ENCODE data around the gene TFF2. TPM values are rescaled to one million over a fixed set of nuclear protein-coding genes. Genes with fewer than 3 reads are reported as not detected.

TFF2 gene
- total and polyA plus RNA-seq, 2 experiments from 2014 or later = not detected

DNA sequence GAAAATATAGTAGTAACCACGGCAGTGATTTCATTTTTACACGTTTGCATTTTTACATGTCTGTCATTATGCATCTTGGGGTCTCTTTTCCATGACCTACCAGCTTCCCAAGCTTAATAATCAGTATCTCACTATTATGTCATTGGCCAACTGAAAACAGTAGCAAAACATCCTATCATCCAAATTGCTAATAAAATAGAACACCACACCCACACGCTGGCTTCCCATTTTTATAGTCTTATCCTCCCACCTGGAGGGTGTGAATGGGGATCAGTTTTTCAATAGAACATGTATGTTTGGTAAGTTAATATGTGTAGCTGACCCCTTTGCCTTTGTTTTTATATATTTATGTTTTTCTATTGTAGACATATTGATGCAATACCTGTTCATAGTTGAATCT lies 47.4 kb downstream of the TFF2 start:
- Histone ChIP-seq H3K4me3 (no peak overlapping the region), H3K36me3 (no peaks in the 10 kb centered on the region), H3K27me3 (no peaks in the 10 kb centered on the region), H3K4me1 (ENCODE audit: low read depth) (no peaks in the 10 kb centered on the region), H3K9me3 (ENCODE audit: low read depth) (no peaks in the 10 kb centered on the region), H3K27ac (no peak overlapping the region)
- TF ChIP-seq, protein P1, sequence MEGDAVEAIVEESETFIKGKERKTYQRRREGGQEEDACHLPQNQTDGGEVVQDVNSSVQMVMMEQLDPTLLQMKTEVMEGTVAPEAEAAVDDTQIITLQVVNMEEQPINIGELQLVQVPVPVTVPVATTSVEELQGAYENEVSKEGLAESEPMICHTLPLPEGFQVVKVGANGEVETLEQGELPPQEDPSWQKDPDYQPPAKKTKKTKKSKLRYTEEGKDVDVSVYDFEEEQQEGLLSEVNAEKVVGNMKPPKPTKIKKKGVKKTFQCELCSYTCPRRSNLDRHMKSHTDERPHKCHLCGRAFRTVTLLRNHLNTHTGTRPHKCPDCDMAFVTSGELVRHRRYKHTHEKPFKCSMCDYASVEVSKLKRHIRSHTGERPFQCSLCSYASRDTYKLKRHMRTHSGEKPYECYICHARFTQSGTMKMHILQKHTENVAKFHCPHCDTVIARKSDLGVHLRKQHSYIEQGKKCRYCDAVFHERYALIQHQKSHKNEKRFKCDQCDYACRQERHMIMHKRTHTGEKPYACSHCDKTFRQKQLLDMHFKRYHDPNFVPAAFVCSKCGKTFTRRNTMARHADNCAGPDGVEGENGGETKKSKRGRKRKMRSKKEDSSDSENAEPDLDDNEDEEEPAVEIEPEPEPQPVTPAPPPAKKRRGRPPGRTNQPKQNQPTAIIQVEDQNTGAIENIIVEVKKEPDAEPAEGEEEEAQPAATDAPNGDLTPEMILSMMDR (IDR thresholded peaks at IDR 0.05; ENCODE audit: low read depth, low read length) = no peak
- DNase-seq (ENCODE audit: low read depth in 1 of 2, low spot score in 1 of 2) = no peak

DNA sequence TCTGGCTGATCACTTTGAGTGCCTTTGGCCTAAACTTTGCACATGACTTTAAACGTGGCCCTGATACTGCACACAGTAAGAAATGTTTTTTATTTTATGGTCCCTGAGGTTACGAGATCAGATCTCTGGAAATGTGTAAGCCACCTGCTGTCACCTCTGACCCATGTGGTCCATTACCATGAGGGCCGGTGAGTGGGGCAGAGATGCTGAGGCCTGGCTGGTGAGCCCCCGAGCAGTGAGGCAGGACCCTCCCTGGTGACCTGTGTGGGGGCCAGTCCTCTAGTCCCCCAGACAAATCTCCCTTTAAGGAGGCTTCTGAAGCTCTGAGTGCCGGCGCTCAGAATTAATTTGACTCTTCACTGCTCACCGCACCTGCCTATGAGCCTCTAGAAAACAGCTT lies 48.0 kb downstream of the TFF2 start:
- no peaks in the 10 kb centered on the region for H3K9me3 ChIP-seq (ENCODE audit: low read depth)
- no peak for DNase-seq (ENCODE audit: low read depth in 1 of 2, low spot score in 1 of 2)
- H3K4me3 ChIP-seq = no peak overlapping the region
- H3K36me3 ChIP-seq = no peaks in the 10 kb centered on the region
- H3K4me1 ChIP-seq (ENCODE audit: low read depth) = no peaks in the 10 kb centered on the region
- TF ChIP-seq, protein P1 (IDR thresholded peaks at IDR 0.05; ENCODE audit: low read depth, low read length) = no peak
- no peaks in the 10 kb centered on the region for H3K27me3 ChIP-seq
- H3K27ac ChIP-seq = no peak overlapping the region

DNA sequence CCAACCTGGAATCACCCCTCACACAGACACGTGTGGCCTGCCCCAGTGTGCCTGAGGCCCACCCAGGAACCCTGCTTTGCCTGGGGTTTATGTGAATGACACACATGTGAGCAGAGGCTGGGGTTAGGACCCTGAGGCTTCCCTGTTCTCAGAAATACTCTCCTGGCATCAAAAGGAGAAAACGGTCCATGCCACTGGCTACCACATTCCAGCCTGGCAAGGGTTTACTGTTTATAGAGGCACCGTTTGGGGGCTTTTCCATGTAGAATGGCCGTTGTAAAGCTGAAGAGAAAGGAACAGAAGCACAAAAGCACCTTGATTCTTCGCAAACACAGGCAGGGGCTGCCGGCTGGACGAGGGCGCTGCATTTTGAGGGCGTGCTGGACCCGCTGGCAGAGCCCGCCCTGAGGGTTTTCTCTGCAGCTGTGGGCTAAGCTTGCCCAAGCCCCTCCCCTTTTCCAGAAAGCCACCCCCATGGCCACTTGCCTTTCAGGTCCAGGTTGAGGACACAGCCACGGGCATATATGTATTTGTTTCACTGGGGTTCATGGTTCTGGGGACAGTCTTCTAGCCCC lies 48.6 kb downstream of the TFF2 start:
- Histone ChIP-seq H3K4me1 (ENCODE audit: low read depth) (no peaks in the 10 kb centered on the region), H3K27ac (no peak overlapping the region), H3K36me3 (no peaks in the 10 kb centered on the region), H3K9me3 (ENCODE audit: low read depth) (no peaks in the 10 kb centered on the region), H3K4me3 (no peak overlapping the region), H3K27me3 (no peaks in the 10 kb centered on the region)
- no peak for DNase-seq (ENCODE audit: low read depth in 1 of 2, low spot score in 1 of 2)
- TF ChIP-seq, protein P1 (IDR thresholded peaks at IDR 0.05; ENCODE audit: low read depth, low read length) = no peak

DNA sequence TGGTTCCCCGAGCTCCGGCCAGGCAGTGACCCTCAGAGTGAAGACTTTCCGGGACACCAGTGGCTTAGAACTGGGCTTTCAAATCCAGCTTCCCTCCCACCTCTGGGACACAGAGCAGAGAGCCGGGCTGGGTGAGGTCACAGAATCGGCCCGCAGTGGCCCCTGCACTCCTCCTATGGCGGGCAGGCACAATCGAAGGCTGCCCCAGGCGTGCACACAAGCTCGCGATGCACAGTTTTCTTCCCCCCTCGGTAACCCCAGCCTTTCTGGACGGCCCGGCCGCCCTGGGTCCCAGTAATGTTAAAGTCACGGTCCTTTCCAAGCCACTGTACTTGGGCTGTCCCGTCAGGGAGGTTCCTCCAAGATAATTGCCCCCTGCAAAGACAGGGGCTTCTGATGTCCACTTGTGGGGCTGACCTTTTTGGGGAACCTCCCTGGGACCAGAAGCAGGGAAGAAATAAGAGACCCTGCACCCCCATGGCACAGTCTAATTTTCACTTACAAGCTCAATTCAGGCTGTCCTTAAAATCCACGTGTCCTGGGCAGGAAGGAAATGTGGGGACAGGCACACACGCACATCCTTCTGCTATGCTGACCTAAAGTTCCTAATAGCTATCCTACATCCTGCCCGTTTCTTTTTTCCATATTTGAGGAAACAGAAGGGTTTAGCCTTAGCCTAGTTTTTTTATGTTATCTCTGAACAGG lies 49.3 kb downstream of the TFF2 start:
- Histone ChIP-seq H3K27ac (no peak overlapping the region), H3K4me3 (no peak overlapping the region), H3K36me3 (no peaks in the 10 kb centered on the region), H3K9me3 (ENCODE audit: low read depth) (no peaks in the 10 kb centered on the region), H3K4me1 (ENCODE audit: low read depth) (no peaks in the 10 kb centered on the region), H3K27me3 (no peaks in the 10 kb centered on the region)
- DNase-seq (ENCODE audit: low read depth in 1 of 2, low spot score in 1 of 2) = no peak
- TF ChIP-seq, protein P1 (IDR thresholded peaks at IDR 0.05; ENCODE audit: low read depth, low read length) = no peak

DNA sequence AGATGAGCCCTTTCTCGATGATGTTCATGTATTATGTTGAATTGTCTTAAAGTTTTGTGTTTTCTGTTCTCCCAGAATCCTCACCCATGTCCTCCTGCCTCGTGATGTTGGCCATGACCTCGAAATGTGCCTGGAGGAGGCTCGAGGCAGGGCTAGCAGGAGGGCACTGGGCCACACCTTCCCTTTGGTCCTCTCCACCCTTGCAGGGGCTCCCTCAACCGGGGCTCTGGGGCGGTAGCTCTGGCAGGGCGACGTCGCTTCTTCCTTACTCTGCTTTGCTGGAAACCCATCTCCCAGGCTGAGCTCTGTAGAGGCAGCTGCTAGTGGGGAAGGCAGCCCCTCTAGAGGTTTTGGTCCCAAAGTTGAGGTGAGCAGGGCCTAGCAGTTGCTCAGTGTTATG lies 49.8 kb downstream of the TFF2 start:
- H3K4me3 ChIP-seq = no peak overlapping the region
- no peaks in the 10 kb centered on the region for H3K36me3 ChIP-seq
- no peaks in the 10 kb centered on the region for H3K9me3 ChIP-seq (ENCODE audit: low read depth)
- no peak overlapping the region for H3K27ac ChIP-seq
- no peak for DNase-seq (ENCODE audit: low read depth in 1 of 2, low spot score in 1 of 2)
- no peaks in the 10 kb centered on the region for H3K27me3 ChIP-seq
- TF ChIP-seq, protein P1 (IDR thresholded peaks at IDR 0.05; ENCODE audit: low read depth, low read length) = no peak
- no peaks in the 10 kb centered on the region for H3K4me1 ChIP-seq (ENCODE audit: low read depth)
